Effector memory CD4-positive, alpha-beta T cell (primary cell): Measurements from ENCODE around the gene CCN2.

Experiments used
- DNase-seq, 3 donors: peaks; one replicate each; pipeline ENCODE4 v3.0.0-alpha.2; 2020
- H3K27ac ChIP-seq: 2 replicates; pipeline ENCODE4 v1.7.0; 2013; ENCODE audit warnings: mild to moderate bottlenecking, low read length, moderate library complexity; ENCODE audit not compliant: insufficient read depth, poor library complexity, severe bottlenecking
- H3K27me3 ChIP-seq: replicated peaks from 2 replicates; pipeline ENCODE4 v1.7.0; 2013; ENCODE audit warnings: mild to moderate bottlenecking, low read length; ENCODE audit not compliant: insufficient read depth, control insufficient read depth, poor library complexity, severe bottlenecking
- H3K36me3 ChIP-seq: 2 replicates; pipeline ENCODE4 v1.7.0; 2013; ENCODE audit warnings: mild to moderate bottlenecking, low read length, moderate library complexity; ENCODE audit not compliant: control insufficient read depth, insufficient read depth
- H3K4me1 ChIP-seq: 2 replicates; pipeline ENCODE4 v1.7.0; 2013; ENCODE audit warnings: low read length, mild to moderate bottlenecking; ENCODE audit not compliant: control insufficient read depth, insufficient read depth, poor library complexity, severe bottlenecking
- H3K4me3 ChIP-seq: 2 replicates; pipeline ENCODE4 v1.7.0; 2013; ENCODE audit warnings: low read length, low read depth, mild to moderate bottlenecking; ENCODE audit not compliant: insufficient read depth, poor library complexity, severe bottlenecking
- H3K9me3 ChIP-seq: 2 replicates; pipeline ENCODE4 v1.7.0; 2013; ENCODE audit warnings: mild to moderate bottlenecking, low read length, moderate library complexity; ENCODE audit not compliant: control insufficient read depth

The CCN2 gene

DNA sequence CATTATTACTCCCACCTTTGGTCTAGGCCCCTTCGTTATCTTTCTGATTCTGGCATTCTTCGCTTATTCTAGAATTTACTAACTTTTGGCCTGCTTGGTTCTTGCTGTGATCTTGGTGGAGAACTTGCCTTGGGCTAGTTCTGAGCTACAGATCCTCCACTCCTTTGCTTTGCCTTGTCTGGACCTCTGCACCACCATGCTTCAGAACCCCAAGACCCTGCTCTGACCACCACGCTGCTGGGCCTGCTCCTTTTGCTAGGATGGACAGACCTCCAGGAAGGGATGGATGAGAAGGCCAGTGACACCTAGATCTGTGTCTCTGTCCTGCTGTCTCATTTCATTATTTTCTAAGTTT is 30.4 kb upstream of the CCN2 start:
- H3K4me3 ChIP-seq = no peak overlapping the region
- no peaks in the 10 kb centered on the region for H3K36me3 ChIP-seq
- no peak overlapping the region for H3K27ac ChIP-seq
- no peaks in the 10 kb centered on the region for H3K9me3 ChIP-seq
- H3K4me1 ChIP-seq = no peaks in the 10 kb centered on the region
- no peaks in the 10 kb centered on the region for H3K27me3 ChIP-seq
- no peak for DNase-seq

- no peak for DNase-seq
- H3K27ac ChIP-seq = no peak overlapping the region
- H3K36me3 ChIP-seq = no peaks in the 10 kb centered on the region
- H3K27me3 ChIP-seq = no peaks in the 10 kb centered on the region
- no peaks in the 10 kb centered on the region for H3K4me1 ChIP-seq
- no peaks in the 10 kb centered on the region for H3K9me3 ChIP-seq
- no peak overlapping the region for H3K4me3 ChIP-seq
Measured at GRCh38 chr6:131980791-131981623, 29.8 kb upstream of the CCN2 start.

DNA sequence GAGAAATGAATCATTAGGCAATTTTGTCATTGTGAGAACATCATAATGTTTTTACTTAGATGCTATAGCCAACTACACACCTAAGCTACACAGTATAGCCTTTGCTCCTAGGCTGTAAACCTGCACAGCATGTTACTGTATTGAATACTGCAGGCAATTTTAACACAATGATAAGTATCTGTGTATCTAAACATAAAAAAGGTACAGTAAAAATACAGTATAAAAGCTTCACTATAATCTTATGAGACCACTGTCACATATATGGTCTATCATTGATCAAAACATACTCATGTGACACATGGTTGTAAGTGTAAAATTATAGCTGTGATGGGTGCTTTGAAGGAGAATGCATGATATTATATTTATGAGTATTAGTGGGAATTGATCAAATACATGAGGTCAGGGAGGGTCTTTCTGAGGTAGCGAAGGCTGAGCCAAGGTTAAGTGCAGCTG is 29.2 kb upstream of the CCN2 start:
- DNase-seq = no peak
- Histone ChIP-seq H3K36me3 (no peaks in the 10 kb centered on the region), H3K9me3 (no peaks in the 10 kb centered on the region), H3K4me1 (no peaks in the 10 kb centered on the region), H3K27ac (no peak overlapping the region), H3K4me3 (no peak overlapping the region), H3K27me3 (no peaks in the 10 kb centered on the region)

DNA sequence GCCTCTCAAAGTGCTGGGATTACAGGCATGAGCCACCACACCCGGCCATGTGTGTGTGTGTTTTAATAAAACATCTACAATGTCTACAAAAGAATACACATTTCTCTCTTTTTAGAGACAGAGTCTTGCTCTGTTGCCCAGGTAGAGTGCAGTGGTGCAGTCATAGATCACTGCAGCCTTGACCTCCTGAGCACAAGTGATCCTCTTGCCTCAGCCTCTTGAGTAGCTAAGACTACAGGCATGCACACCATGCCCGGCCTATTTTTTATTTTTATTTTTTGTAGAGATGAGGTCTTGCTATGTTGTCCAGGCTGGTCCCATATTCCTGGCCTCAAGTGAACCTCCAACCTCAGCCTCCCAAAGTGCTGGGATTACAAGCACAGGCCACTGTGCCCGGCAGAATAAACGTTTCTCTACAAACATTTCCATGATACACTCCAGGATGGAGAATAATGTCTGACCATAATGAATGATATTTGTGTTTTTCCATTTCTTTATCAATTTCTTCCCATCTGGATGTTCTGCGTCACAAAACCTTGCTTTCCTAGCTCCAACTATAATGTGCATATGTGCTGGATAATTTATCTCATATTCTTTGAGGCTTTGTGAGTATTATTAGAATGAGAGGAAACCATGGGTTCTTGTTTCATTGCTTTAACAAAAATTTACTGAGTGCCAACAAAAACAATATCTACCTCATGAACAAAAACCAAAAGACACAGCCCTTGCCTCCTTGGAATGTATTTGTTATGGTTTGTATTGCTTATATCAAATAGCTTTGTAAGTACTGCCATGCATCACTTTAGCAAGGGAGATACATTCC is 28.6 kb upstream of the CCN2 start:
- no peaks in the 10 kb centered on the region for H3K27me3 ChIP-seq
- H3K4me3 ChIP-seq = no peak overlapping the region
- no peaks in the 10 kb centered on the region for H3K9me3 ChIP-seq
- DNase-seq = no peak
- no peak overlapping the region for H3K27ac ChIP-seq
- no peaks in the 10 kb centered on the region for H3K36me3 ChIP-seq
- H3K4me1 ChIP-seq = no peaks in the 10 kb centered on the region

GRCh38 chr6:131978522-131978921 is 27.4 kb upstream of the CCN2 start:
- no peaks in the 10 kb centered on the region for H3K9me3 ChIP-seq
- H3K27me3 ChIP-seq = no peaks in the 10 kb centered on the region
- no peak overlapping the region for H3K27ac ChIP-seq
- H3K4me3 ChIP-seq = no peak overlapping the region
- H3K4me1 ChIP-seq = no peaks in the 10 kb centered on the region
- no peak for DNase-seq
- no peaks in the 10 kb centered on the region for H3K36me3 ChIP-seq

DNA sequence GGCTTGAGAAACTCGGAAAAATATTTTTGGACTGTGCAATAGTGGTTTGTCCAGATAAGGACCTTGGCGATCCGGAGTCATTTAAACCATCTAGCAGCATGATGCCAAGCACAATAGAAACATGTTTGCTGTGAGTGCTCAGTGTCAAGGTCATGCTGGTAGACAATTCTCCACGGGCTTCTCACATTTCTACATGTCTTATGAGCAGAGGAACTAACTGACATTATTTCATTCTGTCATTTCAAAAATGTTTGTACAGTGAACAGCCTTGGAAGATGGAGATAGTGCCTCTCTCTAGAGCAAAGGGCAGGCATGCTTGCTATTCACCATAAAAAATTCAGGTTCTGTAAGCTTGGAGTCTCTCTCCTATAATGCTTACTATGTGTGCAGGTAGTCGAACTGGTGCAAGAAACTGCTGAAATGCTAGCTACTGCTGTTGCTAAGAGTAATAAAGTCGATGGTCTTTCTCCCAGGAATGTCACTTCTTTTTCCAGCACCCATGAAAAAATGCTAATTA is 25.4 kb upstream of the CCN2 start:
- Histone ChIP-seq H3K27me3 (no peaks in the 10 kb centered on the region), H3K27ac (no peak overlapping the region), H3K36me3 (no peaks in the 10 kb centered on the region), H3K9me3 (no peaks in the 10 kb centered on the region), H3K4me1 (no peaks in the 10 kb centered on the region), H3K4me3 (no peak overlapping the region)
- DNase-seq = no peak

- Histone ChIP-seq H3K4me1 (no peaks in the 10 kb centered on the region), H3K9me3 (no peaks in the 10 kb centered on the region)
- no peak for DNase-seq
Measured at GRCh38 chr6:131972741-131973140, 21.6 kb upstream of the CCN2 start.

DNA sequence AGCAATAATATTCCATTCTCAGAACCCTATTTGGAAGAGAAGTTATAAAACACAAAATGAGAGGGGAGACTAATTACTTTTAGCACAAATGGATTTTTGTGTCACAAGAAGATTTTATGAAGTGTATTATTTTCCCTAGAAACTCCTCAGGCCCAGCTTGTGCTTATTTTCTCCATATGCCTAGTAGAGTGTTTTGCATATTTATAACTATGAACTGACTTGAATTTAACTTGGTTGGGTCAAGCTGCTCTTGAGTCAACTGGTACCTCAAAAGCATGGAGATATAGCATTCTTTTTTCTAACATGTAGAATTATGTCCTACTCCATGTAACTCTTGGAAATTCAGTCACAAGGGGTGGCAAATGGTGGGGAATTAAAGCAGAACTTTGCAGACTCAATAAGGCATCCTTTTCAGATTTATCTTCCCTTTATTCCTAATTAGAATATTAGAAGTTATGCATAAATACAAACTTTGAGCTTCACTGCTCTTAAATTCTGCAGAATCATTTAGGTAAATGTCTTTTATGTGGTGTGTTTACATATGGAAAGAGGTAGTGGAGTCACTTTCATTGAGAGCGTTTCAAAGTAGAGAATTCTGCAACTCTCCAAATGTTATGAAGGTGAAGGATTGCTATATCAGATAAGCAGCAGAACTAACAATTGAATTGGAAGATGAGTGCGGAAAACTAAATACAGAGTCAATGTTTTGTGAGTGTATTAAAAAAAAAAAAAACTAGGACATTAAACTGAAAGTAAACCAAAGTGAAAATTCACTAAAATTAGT is 19.1 kb upstream of the CCN2 start:
- Histone ChIP-seq H3K4me1 (no peaks in the 10 kb centered on the region), H3K27me3 (no peaks in the 10 kb centered on the region), H3K27ac (no peak overlapping the region), H3K36me3 (no peaks in the 10 kb centered on the region), H3K4me3 (no peak overlapping the region), H3K9me3 (no peaks in the 10 kb centered on the region)
- no peak for DNase-seq

More at GRCh38 chr6:131972741-131973140, 21.6 kb upstream of the CCN2 start:
- Histone ChIP-seq H3K4me3 (no peak overlapping the region), H3K36me3 (no peaks in the 10 kb centered on the region), H3K27ac (no peak overlapping the region), H3K27me3 (no peaks in the 10 kb centered on the region)

DNA sequence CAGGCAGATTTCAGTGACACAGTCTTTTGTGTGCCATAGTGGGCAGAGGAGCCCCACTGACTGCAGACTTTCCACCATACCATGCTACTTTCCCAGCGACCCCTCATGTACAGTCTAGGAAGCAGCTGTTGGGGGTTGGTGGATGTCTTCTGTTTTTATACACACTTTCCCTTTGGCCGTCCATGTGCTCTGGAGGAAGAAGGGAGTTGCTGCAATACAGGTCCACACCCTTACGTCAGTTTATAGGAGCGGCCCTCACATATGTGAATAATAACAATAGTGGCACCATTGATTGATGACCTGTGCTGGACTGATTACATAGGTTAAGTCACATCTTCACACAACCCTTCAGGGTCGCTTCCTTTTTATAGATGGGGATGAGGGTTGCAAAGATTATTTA is 17.5 kb upstream of the CCN2 start:
- Histone ChIP-seq H3K27me3 (no peaks in the 10 kb centered on the region), H3K27ac (no peak overlapping the region), H3K9me3 (no peaks in the 10 kb centered on the region), H3K4me3 (no peak overlapping the region), H3K36me3 (no peaks in the 10 kb centered on the region), H3K4me1 (no peaks in the 10 kb centered on the region)
- no peak for DNase-seq
